Karpas-422 (cell line): ENCODE measurements around the gene PPP1R11. TPM values are rescaled to one million over a fixed set of nuclear protein-coding genes. Genes with fewer than 3 reads are reported as not detected.

ENCODE experiments used
- DNase-seq: peaks from one replicate; pipeline ENCODE4 v3.0.0-alpha.2; 2015
- H2AFZ ChIP-seq: fragments of 200-600 bp; sonication (generic); 2 replicates; pipeline ENCODE4 v1.6.1; 2014; ENCODE audit warnings: antibody characterized with exemption, low read length, mixed read lengths
- H3K27ac ChIP-seq: fragments of 200-600 bp; sonication (generic); 2 replicates; pipeline ENCODE4 v1.5.1; 2014; ENCODE audit warnings: mild to moderate bottlenecking, low read length, moderate library complexity
- H3K27me3 ChIP-seq: fragments of 200-600 bp; sonication (generic); 2 replicates; pipeline ENCODE4 v1.6.1; 2014; ENCODE audit warnings: low read length, mixed read lengths
- H3K36me3 ChIP-seq: fragments of 200-600 bp; sonication (generic); 2 replicates; pipeline ENCODE4 v1.6.1; 2014; ENCODE audit warnings: low read length, mixed read lengths; ENCODE audit not compliant: insufficient read depth
- H3K4me1 ChIP-seq: fragments of 200-600 bp; sonication (generic); 2 replicates; pipeline ENCODE4 v1.6.1; 2014; ENCODE audit warnings: mild to moderate bottlenecking, low read length, mixed read lengths
- H3K4me2 ChIP-seq: fragments of 200-600 bp; sonication (generic); 2 replicates; pipeline ENCODE4 v1.6.1; 2014; ENCODE audit warnings: low read length, low read depth, mild to moderate bottlenecking; ENCODE audit not compliant: poor library complexity, severe bottlenecking
- H3K4me3 ChIP-seq: fragments of 200-600 bp; sonication (generic); 2 replicates; pipeline ENCODE4 v1.5.1; 2014; ENCODE audit warnings: mild to moderate bottlenecking, antibody characterized with exemption, low read length, mixed read lengths
- H3K79me2 ChIP-seq: fragments of 200-600 bp; sonication (generic); 2 replicates; pipeline ENCODE4 v1.6.1; 2014; ENCODE audit warnings: mild to moderate bottlenecking, low read length, mixed read lengths
- H3K9ac ChIP-seq: fragments of 200-600 bp; sonication (generic); 2 replicates; pipeline ENCODE4 v1.6.0; 2014; ENCODE audit warnings: low read length
- H3K9me2 ChIP-seq: fragments of 200-600 bp; sonication (generic), shearing (Covaris generic); replicated peaks from 2 replicates; pipeline ENCODE4 v1.6.0; 2014; ENCODE audit warnings: mild to moderate bottlenecking, low read length, moderate library complexity; ENCODE audit not compliant: insufficient read depth
- H3K9me3 ChIP-seq: fragments of 300-700, 200-600 bp; sonication (generic); 2 replicates; pipeline ENCODE4 v1.6.1; 2014; ENCODE audit warnings: low read length, mixed read lengths
- H4K20me1 ChIP-seq: fragments of 200-600 bp; sonication (generic); 2 replicates; pipeline ENCODE4 v1.6.1; 2014; ENCODE audit warnings: mild to moderate bottlenecking, antibody characterized with exemption, low read length, low read depth; ENCODE audit not compliant: insufficient read depth
- total RNA-seq: library from RNA; depleted of rRNA; stranded (reverse); fragments of >200 nt; shearing (Covaris generic); gene quantifications from 2 replicates; pipeline ENCODE4 v1.2.3, GENCODE V29; 2014; ENCODE audit warnings: low replicate concordance

The PPP1R11 gene
- total RNA-seq, 1 experiment from 2014 or later, result 31.5 TPM

GRCh38 chr6:30044630-30045029 lies 22.4 kb upstream of the PPP1R11 start:
- Histone ChIP-seq H3K4me1 (no peaks in the 10 kb centered on the region), H4K20me1 (no peaks in the 10 kb centered on the region), H3K36me3 (no peaks in the 10 kb centered on the region), H3K27me3 (no peaks in the 10 kb centered on the region), H3K9me3 (no peaks in the 10 kb centered on the region), H2AFZ (no peak overlapping the region), H3K4me2 (no peak overlapping the region), H3K79me2 (peaks cover 23% of the 10 kb centered on the region), H3K9ac (no peak overlapping the region), H3K9me2 (no peaks in the 10 kb centered on the region), H3K4me3 (no peak overlapping the region), H3K27ac (no peak overlapping the region)
- no peak for DNase-seq

- H3K27ac ChIP-seq, result no peak overlapping the region
- no peak overlapping the region for H3K9ac ChIP-seq
- H3K9me3 ChIP-seq, result no peaks in the 10 kb centered on the region
- no peaks in the 10 kb centered on the region for H4K20me1 ChIP-seq
- H2AFZ ChIP-seq, result no peak overlapping the region
- no peak for DNase-seq
- no peaks in the 10 kb centered on the region for H3K9me2 ChIP-seq
- peaks cover 32% of the 10 kb centered on the region for H3K79me2 ChIP-seq
- H3K4me2 ChIP-seq, result no peak overlapping the region
- H3K4me3 ChIP-seq, result no peak overlapping the region
- H3K4me1 ChIP-seq, result no peaks in the 10 kb centered on the region
- no peaks in the 10 kb centered on the region for H3K27me3 ChIP-seq
- no peaks in the 10 kb centered on the region for H3K36me3 ChIP-seq
Observed at GRCh38 chr6:30047220-30047619, 19.8 kb upstream of the PPP1R11 start.

- Histone ChIP-seq H3K4me1 (peaks cover 30% of the 10 kb centered on the region), H3K9ac (peak overlapping the region; percentile 40), H2AFZ (no peak overlapping the region), H3K79me2 (peaks cover 40% of the 10 kb centered on the region), H3K4me3 (peak overlapping the region; percentile 29; the same call in 1 of the 2 replicates), H4K20me1 (no peaks in the 10 kb centered on the region), H3K9me3 (no peaks in the 10 kb centered on the region), H3K27me3 (no peaks in the 10 kb centered on the region), H3K4me2 (peak overlapping the region; percentile 61), H3K36me3 (peaks cover 16% of the 10 kb centered on the region; the same call in 1 of the 2 replicates), H3K27ac (peak overlapping the region; percentile 33; the same call in 1 of the 2 replicates), H3K9me2 (no peaks in the 10 kb centered on the region)
- DNase-seq, result peak; percentile 54
Observed at GRCh38 chr6:30053682-30054081, 13.3 kb upstream of the PPP1R11 start.

GRCh38 chr6:30055513-30055912 lies 11.5 kb upstream of the PPP1R11 start:
- Histone ChIP-seq H3K79me2 (peaks cover 58% of the 10 kb centered on the region), H3K27ac (no peak overlapping the region), H3K9me3 (no peaks in the 10 kb centered on the region)

GRCh38 chr6:30060606-30061091 lies 6.3 kb upstream of the PPP1R11 start:
- Histone ChIP-seq H3K4me2 (peak overlapping the region; percentile 93), H3K4me1 (peaks cover 53% of the 10 kb centered on the region), H3K4me3 (peak overlapping the region; percentile 98), H3K9me2 (no peaks in the 10 kb centered on the region), H3K9ac (peak overlapping the region; percentile 85), H3K79me2 (peaks cover 57% of the 10 kb centered on the region), H3K9me3 (no peaks in the 10 kb centered on the region), H3K36me3 (peaks cover 22% of the 10 kb centered on the region; the same call in 1 of the 2 replicates), H3K27me3 (no peaks in the 10 kb centered on the region), H2AFZ (peak overlapping the region; percentile 60; the same call in 1 of the 2 replicates), H3K27ac (peak overlapping the region; percentile 61), H4K20me1 (no peaks in the 10 kb centered on the region)
- peak; percentile 82 for DNase-seq

More at GRCh38 chr6:30055513-30055912, 11.5 kb upstream of the PPP1R11 start:
- peaks cover 44% of the 10 kb centered on the region for H3K4me1 ChIP-seq
- no peak overlapping the region for H3K4me3 ChIP-seq
- H3K9me2 ChIP-seq, result no peaks in the 10 kb centered on the region
- no peaks in the 10 kb centered on the region for H4K20me1 ChIP-seq
- H3K9ac ChIP-seq, result no peak overlapping the region
- H3K36me3 ChIP-seq, result peaks cover 16% of the 10 kb centered on the region; the same call in 1 of the 2 replicates
- no peak for DNase-seq
- H3K4me2 ChIP-seq, result no peak overlapping the region
- no peaks in the 10 kb centered on the region for H3K27me3 ChIP-seq
- no peak overlapping the region for H2AFZ ChIP-seq

GRCh38 chr6:30061092-30061857 lies 5.7 kb upstream of the PPP1R11 start, which contains the start of gene POLR1H:
TSS of gene POLR1H (plus strand) at chr6:30061265. CDS start at chr6:30061525, 260 bp downstream.
- peak within 1 kb of the TSS; percentile 60 for H2AFZ ChIP-seq
- no peaks in the 10 kb centered on the region for H3K9me3 ChIP-seq
- H3K79me2 ChIP-seq, result peaks cover 55% of the 10 kb centered on the region
- no peaks in the 10 kb centered on the region for H4K20me1 ChIP-seq
- H3K4me1 ChIP-seq, result peaks cover 54% of the 10 kb centered on the region
- H3K27me3 ChIP-seq, result no peaks in the 10 kb centered on the region
- peak within 1 kb of the TSS; percentile 85 for H3K9ac ChIP-seq
- DNase-seq, result peak; percentile 98
- peaks cover 22% of the 10 kb centered on the region; the same call in 1 of the 2 replicates for H3K36me3 ChIP-seq
- H3K9me2 ChIP-seq, result no peaks in the 10 kb centered on the region
- peak within 1 kb of the TSS; percentile 61 for H3K27ac ChIP-seq
- peak within 1 kb of the TSS; percentile 98 for H3K4me3 ChIP-seq
- peak within 1 kb of the TSS; percentile 93 for H3K4me2 ChIP-seq

- Histone ChIP-seq H3K4me2 (peak overlapping the region; percentile 93), H2AFZ (no peak overlapping the region; the same call in 1 of the 2 replicates), H4K20me1 (no peaks in the 10 kb centered on the region), H3K79me2 (peaks cover 55% of the 10 kb centered on the region), H3K27me3 (no peaks in the 10 kb centered on the region), H3K27ac (peak overlapping the region; percentile 61), H3K9me3 (no peaks in the 10 kb centered on the region), H3K9ac (peak overlapping the region; percentile 85), H3K4me3 (peak overlapping the region; percentile 98), H3K4me1 (peaks cover 54% of the 10 kb centered on the region), H3K36me3 (peaks cover 17% of the 10 kb centered on the region; the same call in 1 of the 2 replicates), H3K9me2 (no peaks in the 10 kb centered on the region)
- no peak for DNase-seq
Observed at GRCh38 chr6:30061858-30062458, 5.0 kb upstream of the PPP1R11 start.
